Mesodermal cell (in vitro differentiated cells): ENCODE data around the gene ZBTB39.

Experiments used
- H3K27ac ChIP-seq: 2 replicates; pipeline ENCODE4 v1.7.0; 2013; ENCODE audit warnings: mild to moderate bottlenecking, low read depth, low read length, moderate library complexity; ENCODE audit not compliant: severe bottlenecking
- H3K36me3 ChIP-seq: 2 replicates; pipeline ENCODE4 v1.7.1; 2013; ENCODE audit warnings: mild to moderate bottlenecking, low read length, moderate library complexity; ENCODE audit not compliant: control insufficient read depth, insufficient read depth
- H3K4me1 ChIP-seq: one replicate; pipeline ENCODE4 v1.7.1; 2013; ENCODE audit warnings: mild to moderate bottlenecking, low read length; ENCODE audit not compliant: insufficient read depth, control insufficient read depth, poor library complexity, severe bottlenecking
- H3K4me3 ChIP-seq: 2 replicates; pipeline ENCODE4 v1.7.0; 2013; ENCODE audit warnings: low read length, control low read depth, mild to moderate bottlenecking; ENCODE audit not compliant: insufficient read depth, poor library complexity, severe bottlenecking; ENCODE audit errors: extremely low read depth
- H3K9me3 ChIP-seq: 2 replicates; pipeline ENCODE4 v1.7.1; 2013; ENCODE audit warnings: mild to moderate bottlenecking, low read length, moderate library complexity; ENCODE audit not compliant: control insufficient read depth
- WGBS, 2 experiments: methylation state at CpG; one replicate each; pipeline ENCODE4 v1.1.5; 2013; ENCODE audit warnings: missing lambda C conversion rate in 2 of 2; ENCODE audit not compliant: insufficient coverage in 2 of 2; 5-methylcytosine and 5-hydroxymethylcytosine counted together

ZBTB39 gene

DNA sequence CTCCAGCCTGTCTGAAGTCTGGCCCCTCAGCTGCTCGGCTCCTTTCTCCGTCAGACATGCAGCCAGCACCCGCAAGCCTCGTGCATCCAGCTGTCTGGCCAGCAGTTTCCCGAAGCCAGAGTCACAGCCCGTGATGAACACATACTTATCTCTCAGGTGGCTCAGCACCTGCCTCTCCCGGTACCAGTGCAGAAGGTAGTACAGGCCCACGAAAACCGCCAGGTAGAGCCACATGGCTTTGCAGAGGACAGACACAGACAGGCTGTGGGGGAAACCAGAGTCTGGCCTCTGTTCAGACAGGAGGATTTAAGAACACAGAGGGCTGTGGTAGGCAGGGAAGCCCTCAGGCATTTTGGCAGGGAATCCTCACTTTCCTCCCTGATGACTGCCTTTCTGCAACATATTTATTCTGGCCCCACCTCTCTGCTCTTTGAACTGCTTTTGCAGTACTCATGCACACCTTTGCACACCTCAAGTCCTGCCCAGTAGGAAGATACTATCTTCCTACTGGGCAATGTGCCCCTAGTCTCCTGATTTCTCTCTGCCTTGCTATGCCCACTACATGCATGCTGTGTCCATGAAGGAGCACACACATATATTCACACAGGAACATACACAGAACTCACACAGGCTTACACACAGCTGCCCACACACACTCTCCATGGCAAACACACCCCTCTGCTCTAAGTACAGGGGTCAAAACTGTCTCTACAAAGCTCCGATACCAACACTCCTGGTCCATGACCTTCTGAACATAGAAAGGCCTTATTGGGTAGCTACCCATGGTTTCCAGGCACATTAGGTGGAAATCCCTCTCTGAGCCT, 48.9 kb downstream of the ZBTB39 start, which contains the start of gene RDH16:
Gene RDH16, minus strand, starts transcription at position 380 of the 824 bp plus-strand sequence. Its CDS starts 146 bp downstream, at position 234.
- H3K27ac ChIP-seq: no peak within 1 kb of the TSS
- no peak within 1 kb of the TSS for H3K4me3 ChIP-seq
- H3K4me1 ChIP-seq: no peaks in the 10 kb centered on the region
- no peaks in the 10 kb centered on the region for H3K36me3 ChIP-seq
- peaks cover 10% of the 10 kb centered on the region for H3K9me3 ChIP-seq
- WGBS, 2 experiments: 82 to 92% methylated on average over 10 of the region's 10 CpGs

- Histone ChIP-seq H3K4me3 (no peak overlapping the region), H3K27ac (no peak overlapping the region), H3K9me3 (peaks cover 10% of the 10 kb centered on the region), H3K4me1 (no peaks in the 10 kb centered on the region), H3K36me3 (no peaks in the 10 kb centered on the region)
- WGBS, 2 experiments: 83 to 100% methylated on average over 1 of the region's 2 CpGs
These were observed 50.6 kb downstream of the ZBTB39 start for GRCh38 chr12:56955631-56956256.

DNA sequence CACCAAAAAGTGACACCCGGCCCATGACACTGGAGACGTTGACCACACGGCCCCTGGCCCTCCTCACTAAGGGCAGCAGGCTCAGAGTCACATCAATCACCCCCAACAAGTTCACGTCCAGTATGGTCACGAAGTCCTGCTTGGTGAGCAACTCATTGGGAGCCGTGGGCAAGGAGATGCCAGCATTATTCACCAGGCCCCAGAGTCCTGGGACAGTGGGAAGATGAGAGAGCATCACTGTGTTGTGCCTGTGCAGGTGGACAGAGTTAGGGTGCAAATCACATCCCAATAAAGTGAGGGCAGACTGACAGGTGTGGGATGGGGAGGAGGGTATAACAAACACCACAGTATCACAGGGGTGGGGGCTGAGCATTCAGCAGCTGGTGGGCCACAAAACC, 51.4 kb downstream of the ZBTB39 start:
- Histone ChIP-seq H3K9me3 (peaks cover 10% of the 10 kb centered on the region), H3K4me3 (no peak overlapping the region), H3K27ac (no peak overlapping the region), H3K4me1 (no peaks in the 10 kb centered on the region), H3K36me3 (no peaks in the 10 kb centered on the region)
- whole genome bisulfite sequencing, 2 experiments: 87 to 95% methylated on average over 5 of the region's 6 CpGs

GRCh38 chr12:56954057-56954957, 52.0 kb downstream of the ZBTB39 start:
- H3K4me1 ChIP-seq: no peaks in the 10 kb centered on the region
- WGBS, 2 experiments: 90 to 91% methylated on average over 5 to 6 of the region's 6 CpGs
- H3K4me3 ChIP-seq: no peak overlapping the region

DNA sequence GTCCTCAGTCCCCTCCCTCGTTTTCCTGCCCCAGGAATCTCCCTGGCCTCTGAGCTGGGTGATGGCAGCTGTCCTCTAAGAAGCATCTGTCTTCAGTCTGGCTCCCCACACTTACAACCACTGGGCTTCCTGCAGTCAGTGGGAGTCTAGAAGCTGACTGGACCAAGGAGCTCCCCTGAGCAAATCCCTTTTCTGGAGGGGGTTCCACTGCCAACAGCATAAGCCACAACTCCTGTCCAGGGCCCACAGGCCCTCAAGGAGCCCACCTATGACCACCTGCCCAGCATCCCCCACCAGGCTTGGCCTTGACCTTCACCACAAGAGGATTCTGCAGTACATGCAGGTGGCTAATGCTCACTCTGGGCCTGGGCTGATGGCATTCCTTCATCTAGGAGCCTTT, 53.0 kb downstream of the ZBTB39 start:
- Histone ChIP-seq H3K4me1 (no peaks in the 10 kb centered on the region), H3K4me3 (no peak overlapping the region), H3K27ac (no peak overlapping the region), H3K9me3 (peaks cover 5% of the 10 kb centered on the region), H3K36me3 (no peaks in the 10 kb centered on the region)
- 17 to 33% methylated on average over 1 of the region's 1 CpG for WGBS, 2 experiments

More at GRCh38 chr12:56954057-56954957, 52.0 kb downstream of the ZBTB39 start:
- Histone ChIP-seq H3K27ac (no peak overlapping the region), H3K36me3 (no peaks in the 10 kb centered on the region), H3K9me3 (peaks cover 10% of the 10 kb centered on the region)

- Histone ChIP-seq H3K9me3 (no peaks in the 10 kb centered on the region), H3K36me3 (no peaks in the 10 kb centered on the region), H3K27ac (no peak overlapping the region), H3K4me1 (no peaks in the 10 kb centered on the region), H3K4me3 (no peak overlapping the region)
- 89 to 91% methylated on average over 3 to 4 of the region's 11 CpGs for WGBS, 2 experiments
These were observed 54.6 kb downstream of the ZBTB39 start for GRCh38 chr12:56951582-56952339.

GRCh38 chr12:56948881-56949280, 57.5 kb downstream of the ZBTB39 start:
- Histone ChIP-seq H3K4me1 (no peaks in the 10 kb centered on the region), H3K27ac (no peak overlapping the region), H3K9me3 (no peaks in the 10 kb centered on the region), H3K36me3 (no peaks in the 10 kb centered on the region), H3K4me3 (no peak overlapping the region)
- 89 to 100% methylated on average over 2 of the region's 2 CpGs for WGBS, 2 experiments
